HL-60/S4 treated with retinoic acid at 250 ng/mL for 4 days and 3 days (cell line): ENCODE results near the gene PAEP.
"Not testable (repeated sequence)": the region's sequence is repeated elsewhere in the genome, so short reads cannot be mapped to it uniquely, and the experiment has no call there.

Experiments used
- in situ Hi-C: fragments of 300-500 bp; cut with MboI; formaldehyde crosslinking; loops from 2 replicates; pipeline ENCODE4 v1.7.0; 2022; ENCODE audit warnings: low sequenced_read_pairs

Gene PAEP

DNA sequence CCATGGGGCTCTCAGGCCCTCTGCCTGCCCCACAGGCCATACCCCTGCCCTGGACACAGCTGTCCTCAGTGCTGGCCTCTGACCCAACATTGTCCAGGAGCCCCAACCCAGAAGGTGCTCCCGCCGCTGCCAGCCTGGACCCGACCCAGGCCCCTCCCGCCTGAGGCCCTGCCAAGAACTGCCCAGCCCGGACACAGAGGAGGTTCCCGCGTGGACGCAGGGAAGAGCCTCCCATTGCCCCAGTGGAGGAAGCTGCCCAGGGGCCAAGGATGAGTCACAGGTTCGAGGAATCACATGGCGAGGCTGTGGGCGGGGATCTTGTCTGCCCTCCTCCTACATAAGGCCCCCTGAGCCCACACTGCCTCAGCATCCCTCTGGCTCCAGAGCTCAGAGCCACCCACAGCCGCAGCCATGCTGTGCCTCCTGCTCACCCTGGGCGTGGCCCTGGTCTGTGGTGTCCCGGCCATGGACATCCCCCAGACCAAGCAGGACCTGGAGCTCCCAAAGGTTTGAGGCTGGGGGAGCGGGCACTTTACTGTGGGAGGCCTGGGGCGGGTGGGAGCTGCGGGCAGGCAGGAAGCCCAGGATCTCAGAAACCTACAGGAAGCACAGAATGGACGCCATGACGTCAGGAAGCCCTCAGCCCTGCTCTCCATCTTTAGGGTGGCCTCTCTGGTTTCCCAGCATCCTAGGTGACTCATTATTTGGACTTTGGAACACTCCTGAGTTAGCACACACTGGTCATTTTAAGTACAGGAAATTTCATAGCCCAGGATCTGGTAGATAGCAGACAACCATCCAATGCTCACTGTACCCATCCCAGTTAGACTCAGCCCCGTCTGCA is at the start of gene PAEP:
PAEP (plus strand) TSS at position 366 of the 844 bp plus-strand sequence.
- in situ Hi-C loops = no loop called here

DNA sequence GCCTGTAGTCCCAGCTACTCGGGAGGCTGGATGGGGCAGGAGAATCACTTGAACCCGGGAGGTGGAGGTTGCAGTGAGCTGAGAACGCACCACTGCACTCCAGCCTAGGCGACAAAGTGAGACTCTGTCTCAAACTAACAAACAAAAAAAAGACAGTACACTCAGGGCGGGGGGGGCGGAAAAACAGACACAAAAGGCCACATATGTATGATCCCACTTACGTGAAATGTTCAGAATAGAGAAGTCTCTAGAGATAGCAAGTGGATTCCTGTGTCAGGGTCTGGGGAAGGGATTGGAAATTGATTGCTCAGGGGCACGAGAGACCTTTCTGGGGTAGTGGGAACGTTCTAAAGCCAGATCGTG is 49.3 kb upstream of the PAEP start:
- in situ Hi-C loops = no loop called here

DNA sequence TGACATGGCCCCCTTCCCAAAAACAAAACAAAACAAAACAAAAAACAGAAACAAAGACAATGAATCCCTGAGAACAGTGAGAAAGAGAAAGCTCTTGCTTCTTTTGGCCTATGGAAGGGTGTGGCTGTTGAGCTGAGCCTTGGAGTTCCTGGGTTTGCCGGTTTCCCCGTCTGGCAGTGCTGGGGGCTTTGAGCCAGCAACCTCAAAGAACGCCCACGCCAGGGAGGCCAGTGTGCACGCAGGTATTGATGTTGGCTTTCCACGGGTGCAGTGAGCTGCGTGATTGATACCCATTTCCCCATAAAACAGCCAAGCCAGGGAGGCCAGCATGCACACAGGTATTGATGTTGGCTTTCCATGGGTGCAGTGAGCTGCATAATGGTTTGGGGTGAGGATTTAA is 48.7 kb upstream of the PAEP start:
- in situ Hi-C loops = no loop called here

DNA sequence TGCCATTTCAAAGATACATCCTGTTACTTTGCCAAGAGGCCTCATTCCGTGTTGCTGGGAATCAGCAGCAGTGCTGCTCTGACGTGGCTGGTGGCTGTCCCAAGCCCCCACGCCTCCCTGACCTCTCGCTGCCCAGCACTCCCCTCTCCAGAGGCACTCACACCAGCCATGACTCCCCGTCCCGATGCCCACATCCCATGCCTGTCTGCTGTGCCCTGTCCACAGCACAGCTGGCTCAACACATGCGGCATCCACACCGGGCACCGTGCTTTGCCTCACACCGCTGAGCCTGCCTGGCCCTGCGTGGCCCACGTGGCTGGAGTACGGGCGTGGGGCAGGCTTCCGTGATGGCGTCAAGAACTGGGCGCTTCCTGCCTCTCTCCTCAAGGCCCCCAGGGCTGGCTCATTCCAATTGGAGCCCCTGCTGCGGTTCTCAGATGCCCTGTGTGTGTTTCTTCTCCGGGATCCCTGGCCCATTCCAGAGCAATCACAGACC is 48.2 kb upstream of the PAEP start:
- in situ Hi-C loops = no loop called here

DNA sequence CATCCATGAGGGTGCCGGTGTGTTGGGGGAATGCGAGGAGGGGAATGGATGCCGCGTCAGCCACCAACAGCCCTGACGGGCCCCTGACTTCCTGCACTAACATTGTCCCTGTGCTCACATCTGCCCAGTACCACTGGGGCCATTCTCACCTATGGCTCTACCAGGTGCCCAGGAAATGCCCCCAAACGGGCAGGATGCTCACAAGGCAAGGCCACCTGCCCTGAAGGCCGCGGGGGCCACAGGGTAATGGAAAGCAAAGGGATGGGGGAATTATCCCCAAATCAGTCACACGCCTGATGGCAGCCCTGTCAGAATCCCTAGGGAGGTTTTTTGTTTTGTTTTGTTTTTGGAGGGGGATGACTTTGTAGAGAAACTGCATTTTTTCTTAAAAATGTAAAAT is 47.6 kb upstream of the PAEP start:
- in situ Hi-C loops = not testable (repeated sequence)

DNA sequence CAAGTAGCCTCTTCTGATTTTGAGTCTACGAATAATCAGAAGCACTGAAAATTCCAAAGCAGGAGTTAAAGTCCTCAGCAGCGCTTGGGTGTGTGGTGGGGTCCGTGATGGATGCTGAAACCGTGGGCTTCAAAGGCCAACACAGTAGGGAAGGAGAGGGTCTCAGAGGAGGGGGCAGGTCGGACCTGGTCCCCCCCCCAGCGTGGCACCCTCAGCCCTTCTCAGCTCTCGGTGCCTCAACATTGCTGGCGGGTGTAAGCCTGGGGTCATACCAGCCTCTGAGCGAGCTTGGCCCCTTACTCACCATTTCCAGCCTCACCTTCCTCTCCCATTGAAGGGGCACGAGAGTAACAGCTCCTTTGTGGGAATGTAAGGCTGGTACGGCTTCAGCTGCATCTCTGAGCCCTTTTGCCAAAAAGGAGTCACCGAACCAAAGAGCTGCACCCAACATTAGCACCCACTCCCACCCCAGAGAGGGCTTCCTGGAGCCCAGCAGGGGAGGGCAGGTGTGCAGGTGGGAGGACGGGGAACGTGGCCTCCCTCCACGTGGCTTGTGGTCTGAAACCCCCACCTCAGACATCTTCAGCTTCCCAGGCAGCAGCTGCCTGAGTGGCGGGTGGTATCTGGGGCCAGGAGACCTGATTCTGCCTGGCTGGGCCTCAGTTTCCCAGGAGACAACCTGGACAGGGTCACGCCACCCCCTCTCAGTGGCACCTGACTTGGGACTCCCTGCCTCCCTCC is 47.0 kb upstream of the PAEP start:
- in situ Hi-C loops = no loop called here

DNA sequence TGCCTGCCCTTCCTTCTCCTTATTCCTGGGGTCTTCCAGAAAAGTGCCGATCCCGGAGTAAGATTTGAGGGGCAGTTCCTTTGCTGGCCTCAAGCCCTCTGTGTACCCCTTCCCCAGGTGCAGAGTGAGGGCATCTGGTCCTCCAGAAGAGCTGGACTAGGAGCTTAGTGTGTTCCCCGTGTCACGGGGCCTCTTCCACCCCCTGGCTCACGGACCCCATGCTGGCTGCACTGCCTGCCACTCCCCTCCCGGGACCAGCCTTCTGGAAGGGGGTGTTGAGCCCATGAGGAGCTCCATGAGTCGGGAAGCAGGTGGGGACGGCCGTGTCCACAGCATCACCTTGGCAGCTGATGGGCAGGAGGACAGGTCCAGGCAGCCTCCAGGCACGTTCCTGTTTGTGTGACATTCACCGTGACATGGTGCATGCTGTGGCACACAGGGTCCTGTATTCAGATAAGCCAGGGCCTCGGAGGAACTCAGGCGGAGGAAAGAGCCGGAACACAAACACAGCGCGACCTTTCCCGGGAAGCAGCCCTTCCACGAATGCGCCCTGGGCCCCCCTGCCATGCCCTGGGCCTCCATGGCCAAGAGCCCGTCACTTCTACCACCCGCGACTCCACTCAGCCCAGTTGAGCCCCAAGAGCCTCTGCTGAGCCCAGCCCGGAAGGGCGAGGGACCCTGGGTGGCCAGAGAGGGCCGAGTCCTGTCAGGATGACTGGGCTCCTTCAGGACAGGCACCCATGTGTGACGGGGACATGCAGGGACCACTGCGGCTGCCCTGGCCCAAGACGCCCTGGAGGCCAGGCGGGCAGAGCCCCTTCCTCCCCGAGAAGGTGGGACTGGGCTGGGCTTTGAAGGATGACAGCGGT is 46.2 kb upstream of the PAEP start:
- in situ Hi-C loops = no loop called here

DNA sequence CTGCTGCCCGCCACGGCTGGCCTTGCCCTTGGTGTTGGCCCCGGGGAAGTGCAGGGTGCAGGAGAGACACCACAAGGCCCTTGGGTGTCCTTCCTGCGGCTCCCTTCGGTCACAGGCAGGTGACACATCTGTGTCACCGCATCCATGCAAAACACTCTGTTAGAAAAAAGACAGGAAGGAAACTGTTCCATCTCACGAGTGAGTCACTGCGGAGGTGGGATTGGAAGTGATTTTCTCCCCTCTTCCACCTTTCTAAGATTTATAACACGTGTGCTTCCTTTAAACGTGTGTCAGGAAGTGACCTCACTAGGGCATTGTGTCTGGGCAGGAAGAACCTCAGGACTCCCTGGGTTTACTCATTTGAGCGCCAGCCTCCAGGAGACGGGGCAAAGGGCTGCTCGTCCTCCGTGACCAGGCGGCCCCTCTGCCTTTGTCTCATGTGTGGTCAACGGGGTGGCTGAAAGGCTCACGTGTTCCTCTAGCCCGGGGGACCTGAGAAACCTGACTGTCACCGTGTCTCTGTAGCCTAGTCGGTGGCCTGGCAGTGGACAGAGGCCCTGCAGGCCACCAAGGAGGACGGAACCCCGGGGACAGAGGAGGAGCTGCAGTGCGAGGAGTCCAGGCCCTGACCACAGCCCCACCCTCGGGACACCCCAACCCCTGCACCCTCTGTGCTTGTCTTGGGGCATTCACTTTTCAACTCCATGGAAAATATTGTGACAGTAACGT is 45.3 kb upstream of the PAEP start:
- in situ Hi-C loops = no loop called here

DNA sequence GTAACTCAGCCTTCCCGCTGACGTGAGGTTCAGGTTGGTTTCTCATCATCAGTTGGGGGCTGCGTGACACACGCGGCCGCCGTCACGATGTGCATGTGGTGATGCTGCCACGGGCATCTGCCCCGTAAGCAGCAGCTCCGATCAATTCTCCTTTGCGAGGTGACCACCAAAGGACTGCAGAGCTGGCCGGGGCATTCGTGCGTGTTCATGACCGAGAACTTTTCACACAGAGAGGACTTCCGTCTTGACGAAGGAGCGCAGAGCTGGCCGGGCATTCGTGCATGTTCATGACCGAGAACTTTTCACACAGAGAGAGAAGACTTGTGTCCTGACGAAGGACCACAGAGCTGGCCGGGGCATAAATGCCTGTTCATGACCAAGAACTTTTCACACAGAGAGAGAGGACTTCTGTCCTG is 44.1 kb upstream of the PAEP start:
- in situ Hi-C loops = no loop called here

DNA sequence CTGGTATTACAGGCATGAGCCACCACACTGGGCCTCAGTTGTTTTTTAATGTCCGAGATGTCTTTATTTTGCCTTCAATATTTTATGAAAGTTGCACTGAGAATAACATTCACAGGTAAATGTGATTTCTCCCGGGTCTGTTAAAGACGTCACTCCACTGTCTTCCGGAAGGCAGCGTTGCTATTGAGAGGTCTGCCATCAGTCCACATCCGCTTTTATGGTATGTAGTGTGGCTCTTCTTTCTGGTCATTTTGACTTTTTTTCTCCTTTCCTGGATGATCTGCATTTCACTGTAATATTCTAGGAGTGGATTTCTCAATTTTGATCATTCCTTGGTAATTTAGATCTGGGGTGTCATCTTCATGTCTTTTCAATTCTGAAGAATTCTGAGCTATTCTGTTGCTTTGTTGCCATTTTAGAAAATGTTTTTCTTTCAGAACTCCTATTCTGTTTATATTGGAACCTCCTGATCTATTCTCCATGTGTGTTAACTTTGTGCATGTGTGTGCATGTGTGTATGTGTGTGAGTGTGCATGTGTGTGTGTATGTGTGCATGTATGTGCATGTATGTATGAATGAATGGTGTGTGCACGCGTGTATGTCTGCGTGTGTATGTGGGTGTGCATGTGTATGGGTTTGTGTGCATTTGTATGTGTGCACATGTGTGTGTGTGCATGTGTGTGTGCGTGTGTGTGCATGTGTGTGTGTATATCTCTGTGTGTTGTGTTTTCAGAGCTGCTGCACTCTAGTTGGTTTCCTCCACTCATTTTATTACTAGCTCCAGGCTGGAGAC is 42.2 kb upstream of the PAEP start:
- in situ Hi-C loops = no loop called here

DNA sequence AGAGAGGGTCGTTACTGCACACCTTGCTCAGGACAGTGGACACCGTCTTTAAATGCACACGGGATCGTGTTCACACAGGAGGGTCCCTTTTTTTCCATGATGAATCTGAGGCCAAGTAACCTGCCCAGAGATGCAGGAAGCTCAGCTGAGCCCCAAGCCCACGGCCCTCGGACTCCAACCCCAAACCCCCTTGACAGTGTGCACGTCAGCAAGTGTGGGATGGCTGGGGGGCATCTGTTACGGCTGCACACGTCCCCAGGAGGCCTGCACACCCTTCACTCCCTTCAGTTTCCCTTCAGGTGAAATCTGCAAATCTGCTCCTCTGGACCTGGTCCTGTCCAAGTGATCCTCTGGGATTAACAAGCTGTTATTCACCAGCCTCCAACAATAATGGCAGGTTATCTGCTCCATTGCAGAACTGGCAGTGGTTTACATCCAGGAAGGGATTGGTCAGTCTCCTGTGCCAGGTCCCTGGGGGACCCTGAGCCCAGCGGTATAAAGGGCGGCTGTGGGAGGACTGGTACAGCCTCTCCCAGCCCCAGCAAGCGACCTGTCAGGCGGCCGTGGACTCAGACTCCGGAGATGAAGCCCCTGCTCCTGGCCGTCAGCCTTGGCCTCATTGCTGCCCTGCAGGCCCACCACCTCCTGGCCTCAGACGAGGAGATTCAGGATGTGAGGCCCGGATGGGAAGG is 40.5 kb upstream of the PAEP start, which contains the start of gene LCN1:
LCN1 (plus strand) TSS at position 525 of the 692 bp plus-strand sequence; CDS start at position 583, 58 bp downstream.
- in situ Hi-C loops = no loop called here

DNA sequence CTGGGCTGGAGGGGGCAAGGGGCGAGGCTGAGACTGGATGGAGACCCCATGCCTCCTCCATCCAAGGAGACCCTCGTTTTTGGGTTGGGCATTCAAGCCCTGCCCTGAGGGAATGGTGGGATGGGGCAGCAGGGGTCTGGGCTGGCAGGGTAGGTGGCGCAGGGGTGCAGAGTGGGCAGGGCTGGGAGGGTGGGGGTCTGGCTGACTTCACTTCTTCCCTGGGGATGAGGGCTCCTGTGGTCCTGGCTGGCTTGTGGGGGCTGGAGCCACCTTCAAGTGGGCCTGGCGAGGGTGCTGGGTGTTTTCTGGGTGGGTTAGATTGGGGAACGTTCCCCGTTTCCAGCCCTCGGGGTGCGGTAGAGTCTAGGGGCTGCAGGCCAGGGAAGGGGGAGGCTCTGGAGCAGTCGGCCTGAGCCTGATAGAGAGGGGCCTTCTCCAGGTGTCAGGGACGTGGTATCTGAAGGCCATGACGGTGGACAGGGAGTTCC is 39.9 kb upstream of the PAEP start:
- in situ Hi-C loops = no loop called here

DNA sequence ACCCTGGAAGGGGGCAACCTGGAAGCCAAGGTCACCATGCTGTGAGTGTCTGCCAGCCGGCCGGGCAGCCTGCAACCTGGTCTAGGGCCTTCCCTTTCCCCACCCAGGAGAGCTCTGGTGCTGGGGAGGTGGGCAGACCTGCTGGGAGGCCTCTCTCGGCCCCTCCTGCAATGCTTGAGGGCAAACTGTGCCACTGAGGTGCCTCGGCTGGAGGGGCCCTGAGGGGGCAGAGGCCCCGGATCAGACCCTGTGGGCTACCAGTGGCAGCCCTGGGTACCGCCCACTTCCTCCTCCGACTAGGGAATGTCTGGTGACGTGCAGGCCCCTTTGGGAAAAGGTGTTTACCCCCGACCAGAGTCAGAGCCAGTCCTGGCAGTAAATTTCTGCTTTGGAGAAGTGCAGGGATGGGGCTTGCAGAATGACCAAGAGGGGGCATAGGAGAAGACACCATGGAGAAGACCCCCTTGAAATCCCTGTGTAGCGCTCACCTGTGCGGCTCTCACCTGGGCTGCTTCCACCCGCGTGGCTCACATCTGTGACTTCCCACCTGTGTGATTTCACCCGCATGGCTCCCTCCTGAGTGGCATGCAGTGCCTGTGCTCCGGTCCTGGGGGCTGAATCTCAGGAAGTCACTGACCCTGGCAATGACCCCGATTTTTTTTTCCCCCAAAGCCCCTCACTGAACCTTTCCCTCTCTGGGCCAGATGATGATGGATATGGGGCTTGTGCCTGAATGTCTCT is 39.2 kb upstream of the PAEP start:
- in situ Hi-C loops = no loop called here

DNA sequence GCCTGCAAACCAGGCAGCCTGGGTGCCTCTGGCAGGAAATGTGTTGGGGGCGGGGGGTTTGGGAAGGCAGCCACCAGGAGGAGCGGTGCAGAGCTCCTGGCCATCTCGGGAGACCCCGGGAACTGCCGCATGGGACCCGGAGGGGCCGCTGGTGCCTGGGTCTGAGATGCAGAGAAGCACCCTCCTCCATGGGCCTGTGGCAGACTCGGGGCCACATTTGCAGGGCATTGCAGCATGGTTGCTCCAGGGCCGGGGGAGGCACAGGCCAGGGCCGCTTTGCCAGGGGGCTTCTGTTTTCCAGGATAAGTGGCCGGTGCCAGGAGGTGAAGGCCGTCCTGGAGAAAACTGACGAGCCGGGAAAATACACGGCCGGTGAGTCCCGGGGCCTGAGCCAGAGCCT is 38.6 kb upstream of the PAEP start:
- in situ Hi-C loops = no loop called here

DNA sequence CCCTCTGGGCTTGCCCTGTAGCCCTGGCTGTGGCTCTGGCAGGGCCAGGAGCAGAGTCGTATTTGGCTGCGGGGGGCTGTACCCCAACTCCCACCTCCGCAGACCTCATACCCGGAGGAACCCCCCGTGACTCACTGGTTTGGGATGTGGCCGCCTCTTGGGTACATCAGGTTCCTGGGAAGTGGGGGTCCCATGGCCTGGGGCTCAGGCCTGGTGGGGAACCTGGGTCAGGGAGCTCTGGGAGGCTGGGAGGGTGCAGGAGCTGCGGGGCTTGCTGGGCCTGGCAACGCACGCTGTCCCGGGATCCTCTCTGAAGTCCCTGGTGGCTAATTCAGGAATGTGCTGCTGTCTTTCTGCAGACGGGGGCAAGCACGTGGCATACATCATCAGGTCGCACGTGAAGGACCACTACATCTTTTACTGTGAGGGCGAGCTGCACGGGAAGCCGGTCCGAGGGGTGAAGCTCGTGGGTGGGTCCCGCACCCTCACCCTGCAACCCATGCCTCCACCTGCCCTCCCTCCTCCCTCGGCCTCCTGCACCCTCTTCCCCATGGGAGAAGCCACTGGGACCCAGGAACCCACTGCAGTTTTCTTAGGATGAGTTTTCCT is 37.9 kb upstream of the PAEP start:
- in situ Hi-C loops = no loop called here

DNA sequence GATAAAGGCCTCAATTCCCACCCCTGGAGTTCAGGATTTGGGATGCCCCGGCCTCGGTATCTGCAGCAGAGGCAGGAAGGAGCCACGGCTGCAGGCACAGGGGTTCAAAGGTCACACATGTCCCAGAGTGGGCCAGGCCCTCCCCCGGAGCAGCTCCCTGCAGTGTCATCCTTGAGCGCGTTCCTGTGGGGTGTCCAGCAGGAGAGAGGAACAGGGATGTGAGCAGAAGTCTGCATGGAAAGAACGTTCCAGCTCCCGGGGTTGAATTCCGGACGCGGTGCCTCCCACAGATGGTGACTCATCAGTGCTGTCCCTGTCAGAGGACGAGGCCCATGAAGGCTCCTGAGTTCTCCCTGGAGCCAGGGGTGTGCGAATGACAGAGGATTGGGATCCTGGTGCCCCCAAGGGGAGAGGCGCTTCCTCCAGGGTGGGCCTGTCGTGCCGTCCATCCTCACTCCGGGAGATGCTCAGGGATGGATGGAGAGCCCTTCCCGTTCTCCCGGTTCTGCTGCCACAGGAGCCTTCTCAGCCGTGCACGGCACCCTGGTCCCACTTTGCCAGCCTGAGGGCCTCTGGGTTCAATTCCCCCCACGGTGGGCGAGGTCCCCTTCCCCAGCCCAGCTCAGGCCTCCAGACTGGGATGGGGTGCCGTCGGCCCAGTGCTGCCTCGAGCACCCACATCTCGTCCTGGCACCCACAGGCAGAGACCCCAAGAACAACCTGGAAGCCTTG is 37.3 kb upstream of the PAEP start:
- in situ Hi-C loops = no loop called here
